H1 (cell line): Measurements from ENCODE around the gene CDX2. TPM values are rescaled to one million over a fixed set of nuclear protein-coding genes. Genes with fewer than 3 reads are reported as not detected.

Experiments
- CTCF ChIA-PET: fragments of 300-600 bp; sonication (Branson Sonifier 250); formaldehyde crosslinking; loops from one replicate; lab custom pipeline; 2021; ENCODE audit not compliant: partially characterized antibody; lab: Charles Lee
- POLR2A ChIA-PET: fragments of 300-600 bp; sonication (Branson Sonifier 250); formaldehyde crosslinking; loops from one replicate; lab custom pipeline; 2021; ENCODE audit warnings: inconsistent platforms; ENCODE audit not compliant: partially characterized antibody; lab: Charles Lee
- DNase-seq, 2 experiments: peaks; one replicate each; pipeline versions ENCODE4 v3.0.0 to v3.0.0-alpha.2; 2010 to 2022; ENCODE audit warnings: low spot score in 2 of 2, low read depth in 1 of 2, mixed read lengths in 1 of 2
- FAIRE-seq: peaks from 2 replicates; lab custom pipeline; 2011; peaks lifted over from hg19 to GRCh38; lab: Jason Lieb, UNC
- H2AFZ ChIP-seq: 2 replicates; pipeline ENCODE4 v1.8.1; 2012; ENCODE audit warnings: low read length, inconsistent platforms
- H2AK5ac ChIP-seq: 2 replicates; pipeline ENCODE4 v1.6.1; 2013; ENCODE audit warnings: low read depth, low read length
- H2BK120ac ChIP-seq: replicated peaks from 2 replicates; pipeline ENCODE3; 2013; ENCODE audit warnings: low read depth, low read length, inconsistent platforms
- H2BK12ac ChIP-seq: 2 replicates; pipeline ENCODE4 v1.6.1; 2013; ENCODE audit warnings: low read depth, low read length
- H2BK15ac ChIP-seq: 2 replicates; pipeline ENCODE4 v1.6.1; 2013; ENCODE audit warnings: low read length
- H2BK20ac ChIP-seq: 2 replicates; pipeline ENCODE4 v1.6.1; 2013; ENCODE audit warnings: low read length
- H2BK5ac ChIP-seq: 2 replicates; pipeline ENCODE4 v1.6.1; 2013; ENCODE audit warnings: low read depth, low read length
- H3K14ac ChIP-seq: 2 replicates; pipeline ENCODE4 v1.6.1; 2013; ENCODE audit warnings: inconsistent platforms; ENCODE audit not compliant: insufficient read length
- H3K18ac ChIP-seq: 2 replicates; pipeline ENCODE4 v1.6.1; 2013; ENCODE audit warnings: low read length; ENCODE audit errors: extremely low read depth
- H3K23ac ChIP-seq: 2 replicates; pipeline ENCODE4 v1.6.1; 2013; ENCODE audit warnings: inconsistent platforms; ENCODE audit not compliant: insufficient read length
- H3K23me2 ChIP-seq: 2 replicates; pipeline ENCODE4 v1.6.1; 2013; ENCODE audit warnings: low read depth, low read length
- H3K27ac ChIP-seq: 2 replicates; pipeline ENCODE4 v1.6.1; 2011; ENCODE audit warnings: low read depth, low read length, inconsistent platforms
- H3K27me3 ChIP-seq, 4 experiments: replicated peaks in 1 of 4; 1 replicate in 1 of 4; 2 replicates in 3 of 4; pipeline versions ENCODE4 v1.6.1 to v1.8.1; 2011 to 2013; ENCODE audit warnings: low read length in 3 of 4, mild to moderate bottlenecking in 3 of 4, inconsistent platforms in 2 of 4, mixed read lengths in 2 of 4, moderate library complexity in 1 of 4; ENCODE audit not compliant: control insufficient read depth in 3 of 4, insufficient read depth in 3 of 4; ENCODE audit errors: extremely low read depth in 1 of 4
- H3K36me3 ChIP-seq, 4 experiments: 2 replicates each; pipeline versions ENCODE4 v1.6.1 to v1.8.1; 2011 to 2013; ENCODE audit warnings: mild to moderate bottlenecking in 4 of 4, low read length in 3 of 4, moderate library complexity in 2 of 4, control low read depth in 1 of 4, inconsistent platforms in 1 of 4; ENCODE audit not compliant: insufficient read depth in 4 of 4, control insufficient read depth in 2 of 4
- H3K4ac ChIP-seq: replicated peaks from 2 replicates; pipeline ENCODE3; 2013; ENCODE audit warnings: low read length, low read depth, mixed read lengths, inconsistent platforms; ENCODE audit not compliant: insufficient read length
- H3K4me1 ChIP-seq, 4 experiments: replicated peaks in 1 of 4; 1 replicate in 1 of 4; 2 replicates in 3 of 4; pipeline versions ENCODE4 v1.6.1 to v1.8.1; 2011 to 2013; ENCODE audit warnings: low read length in 3 of 4, inconsistent platforms in 2 of 4, mixed read lengths in 1 of 4; ENCODE audit not compliant: insufficient read depth in 4 of 4, control insufficient read depth in 3 of 4
- H3K4me2 ChIP-seq, 2 experiments: 2 replicates each; pipeline versions ENCODE4 v1.6.1 to v1.8.1; 2011 to 2013; ENCODE audit warnings: low read depth in 2 of 2, low read length in 2 of 2, control low read depth in 1 of 2, inconsistent platforms in 1 of 2, mild to moderate bottlenecking in 1 of 2; ENCODE audit not compliant: insufficient read depth in 1 of 2
- H3K4me3 ChIP-seq, 4 experiments: fragments of 200-600, 300-600 bp in 1 of 4; sonication (generic), shearing (Covaris generic), sonication (Bioruptor Twin) in 1 of 4; 2 replicates each; pipeline versions ENCODE4 v1.5.1 to v1.8.1; 2011 to 2016; ENCODE audit warnings: low read length in 4 of 4, low read depth in 3 of 4, control low read depth in 2 of 4, inconsistent platforms in 2 of 4, mild to moderate bottlenecking in 2 of 4, mixed read lengths in 1 of 4, moderate library complexity in 1 of 4; ENCODE audit not compliant: insufficient read depth in 2 of 4; ENCODE audit errors: extremely low read depth in 1 of 4
- H3K56ac ChIP-seq: replicated peaks from 2 replicates; pipeline ENCODE3; 2013; ENCODE audit warnings: low read depth, mild to moderate bottlenecking, mixed read lengths, low read length, inconsistent platforms; ENCODE audit not compliant: insufficient read length
- H3K79me1 ChIP-seq: 2 replicates; pipeline ENCODE4 v1.6.1; 2013; ENCODE audit warnings: low read depth, low read length, control low read depth
- H3K79me2 ChIP-seq, 2 experiments: 2 replicates each; pipeline versions ENCODE4 v1.6.1 to v1.8.1; 2012 to 2013; ENCODE audit warnings: low read length in 2 of 2, mild to moderate bottlenecking in 2 of 2, inconsistent platforms in 1 of 2; ENCODE audit not compliant: insufficient read depth in 2 of 2, control insufficient read depth in 1 of 2
- H3K9ac ChIP-seq, 4 experiments: replicated peaks in 1 of 4; 1 replicate in 1 of 4; 2 replicates in 3 of 4; pipeline versions ENCODE4 v1.6.1 to v1.8.1; 2011 to 2013; ENCODE audit warnings: low read depth in 3 of 4, low read length in 3 of 4, control low read depth in 2 of 4, mild to moderate bottlenecking in 2 of 4, moderate library complexity in 2 of 4, inconsistent platforms in 1 of 4; ENCODE audit errors: extremely low read depth in 1 of 4
- H3K9me3 ChIP-seq, 2 experiments: 2 replicates each; pipeline versions ENCODE4 v1.6.1 to v1.8.1; 2012 to 2013; ENCODE audit warnings: mild to moderate bottlenecking in 2 of 2, moderate library complexity in 2 of 2, control low read depth in 1 of 2, inconsistent platforms in 1 of 2, low read depth in 1 of 2, low read length in 1 of 2, mixed read lengths in 1 of 2; ENCODE audit not compliant: insufficient read depth in 2 of 2
- H4K20me1 ChIP-seq, 2 experiments: replicated peaks in 1 of 2; 2 replicates each; pipeline versions ENCODE3 to v1.8.1; 2011 to 2013; ENCODE audit warnings: inconsistent platforms in 2 of 2, low read length in 2 of 2, mild to moderate bottlenecking in 1 of 2; ENCODE audit not compliant: insufficient read depth in 2 of 2, control insufficient read depth in 1 of 2
- H4K5ac ChIP-seq: 2 replicates; pipeline ENCODE4 v1.6.1; 2013; ENCODE audit warnings: low read length, low read depth, mixed read lengths, inconsistent platforms; ENCODE audit not compliant: insufficient read length
- H4K8ac ChIP-seq: 2 replicates; pipeline ENCODE4 v1.8.0; 2013; ENCODE audit warnings: mild to moderate bottlenecking, moderate library complexity, low read length, inconsistent platforms; ENCODE audit not compliant: insufficient read depth; ENCODE audit errors: extremely low read depth
- H4K91ac ChIP-seq: replicated peaks from 2 replicates; pipeline ENCODE3; 2013; ENCODE audit warnings: low read length, mixed read lengths, inconsistent platforms; ENCODE audit not compliant: insufficient read length
- KDM1A ChIP-seq: fragments of 200-600, 300-600 bp; sonication (generic); IDR thresholded peaks from 2 replicates; pipeline ENCODE4 v1.7.1; 2016; ENCODE audit warnings: mild to moderate bottlenecking, low read length, borderline replicate concordance
- PHF8 ChIP-seq: fragments of 200-600 bp; sonication (generic); conservative IDR thresholded peaks from 2 replicates; pipeline ENCODE4 v1.7.1; 2012; ENCODE audit warnings: low read depth, mild to moderate bottlenecking, inconsistent platforms, low read length, moderate library complexity
- POU5F1 ChIP-seq: IDR thresholded peaks from 2 replicates; pipeline ENCODE4 v1.6.1; 2011; ENCODE audit warnings: low read depth, mild to moderate bottlenecking, low read length, moderate library complexity
- RFX5 ChIP-seq: IDR thresholded peaks from 2 replicates; pipeline ENCODE4 v1.6.1; 2011; ENCODE audit warnings: low read depth, low read length, improper control_type of control experiment, borderline replicate concordance
- ZNF274 ChIP-seq: IDR thresholded peaks from 2 replicates; pipeline ENCODE4 v1.7.0; 2012; ENCODE audit warnings: low read length, borderline replicate concordance; ENCODE audit errors: extremely low read depth
- WGBS, 2 experiments: shearing (Covaris generic) in 1 of 2; methylation state at CpG; one replicate each; pipeline versions ENCODE4 v1.1.6 to v1.1.7; 2013 to 2015; ENCODE audit warnings: low lambda C conversion rate in 2 of 2, mixed read lengths in 2 of 2, inconsistent platforms in 1 of 2, low coverage in 1 of 2, missing lambda C conversion rate in 1 of 2; ENCODE audit not compliant: insufficient replicate concordance in 2 of 2, insufficient coverage in 1 of 2, insufficient read length in 1 of 2; ENCODE audit errors: extremely low coverage in 1 of 2, missing lambda C conversion rate in 1 of 2; 5-methylcytosine and 5-hydroxymethylcytosine counted together
- polyA plus RNA-seq, 7 experiments: library from polyadenylated mRNA; depleted of rRNA in 3 of 7; stranded (reverse) in 5 of 7; unstranded in 2 of 7; fragments of >200 nt in 5 of 7; fragments of 200-250 nt in 2 of 7; gene quantifications; 1 replicate in 5 of 7; 2 replicates in 1 of 7; 4 replicates in 1 of 7; pipeline versions ENCODE4 v1.2.1 to v1.2.3, GENCODE V29; 2011 to 2013; ENCODE audit warnings: missing spikeins in 2 of 7, mixed read lengths in 2 of 7
- total RNA-seq: library from RNA; stranded (reverse); fragmentation: NEBNext Ultra II Directional; extraction: Animal tissue kit (Norgen Biotek cat#: 25700); gene quantifications from 2 replicates; pipeline ENCODE4 v1.2.1, GENCODE V29; 2021

The CDX2 gene
- total and polyA plus RNA-seq, 2 of the 8 experiments (the other 6 are each of a cell fraction or from before 2014, with no cell fraction given), result 0.09 TPM; not detected in 1

- Histone ChIP-seq H3K18ac (no peak overlapping the region), H2BK15ac (no peak overlapping the region), H4K20me1 (peaks cover 18 to 39% of the 10 kb centered on the region in 2 experiments), H4K5ac (no peak overlapping the region), H4K91ac (no peak overlapping the region), H3K23ac (no peak overlapping the region), H3K27ac (no peak overlapping the region), H3K14ac (no peak overlapping the region), H2BK20ac (no peak overlapping the region), H3K79me1 (no peaks in the 10 kb centered on the region), H3K79me2 (no peaks in the 10 kb centered on the region), H2AFZ (no peak overlapping the region), H2BK120ac (no peak overlapping the region), H3K9ac (no peak overlapping the region), H3K23me2 (peaks cover 2% of the 10 kb centered on the region; the same call in 1 of the 2 replicates), H3K9me3 (no peaks in the 10 kb centered on the region), H3K4ac (no peak overlapping the region), H3K56ac (no peak overlapping the region), H2BK12ac (no peak overlapping the region), H3K4me3 (no peak overlapping the region), H3K27me3 (peaks cover 94 to 100% (median 99%) of the 10 kb centered on the region in 4 experiments), H4K8ac (no peak overlapping the region), H2AK5ac (no peak overlapping the region; the same call in 1 of the 2 replicates), H3K4me2 (no peak overlapping the region), H3K4me1 (peaks cover 5 to 38% (median 20%) of the 10 kb centered on the region in 4 experiments), H3K36me3 (peaks cover 0 to 10% (median 0%) of the 10 kb centered on the region in 4 experiments; a peak in 1 of 8 replicates), H2BK5ac (no peak overlapping the region)
- DNase-seq (no peak), FAIRE-seq (no peak)
- ChIA-PET POLR2A (no interaction called here), CTCF (interaction anchor here (2.5 to 20.5 kb wide), 4 partner anchors 5 to 148 kb away, joined by 6 to 283 read pairs (median 166); partner anchors contain the start of genes CDX2 and URAD)
- WGBS, 2 experiments, result 22% methylated on average over 7 of the region's 7 CpGs; no CpG with 5 or more reads in 1 of the 2 experiments
- no peak for TF ChIP-seq PHF8
- no peak for TF ChIP-seq ZNF274
- peak; percentile 72; the same call in 1 of the 2 replicates for TF ChIP-seq KDM1A
- no peak for TF ChIP-seq RFX5
- no peak for TF ChIP-seq POU5F1
These were observed 5.0 kb upstream of the CDX2 start for GRCh38 chr13:27973961-27974662.
